GM10248 (cell line): Measurements from ENCODE around the gene SUN1.

Experiments used
- CTCF ChIA-PET: fragments of 300-600 bp; sonication (Branson Sonifier 250); formaldehyde crosslinking; extraction: SDS; loops from one replicate; lab custom pipeline; 2021; ENCODE audit warnings: antibody characterized with exemption; lab: Yijun Ruan, JAX
- POLR2A ChIA-PET: fragments of 350-650 bp; sonication (Branson Sonifier 250); formaldehyde crosslinking; extraction: SDS; loops from one replicate; lab custom pipeline; 2020; ENCODE audit warnings: antibody characterized with exemption; lab: Yijun Ruan, JAX
- DNase-seq: peaks from one replicate; pipeline ENCODE4 v3.0.0; 2012; ENCODE audit errors: extremely low spot score
- TF ChIP-seq, protein P1 (sequence below): IDR thresholded peaks from 2 replicates; pipeline ENCODE4 v1.5.1; 2012; ENCODE audit warnings: mild to moderate bottlenecking, low read depth; ENCODE audit errors: extremely low read depth, missing control alignments, control extremely low read depth

SUN1 gene, protein sequence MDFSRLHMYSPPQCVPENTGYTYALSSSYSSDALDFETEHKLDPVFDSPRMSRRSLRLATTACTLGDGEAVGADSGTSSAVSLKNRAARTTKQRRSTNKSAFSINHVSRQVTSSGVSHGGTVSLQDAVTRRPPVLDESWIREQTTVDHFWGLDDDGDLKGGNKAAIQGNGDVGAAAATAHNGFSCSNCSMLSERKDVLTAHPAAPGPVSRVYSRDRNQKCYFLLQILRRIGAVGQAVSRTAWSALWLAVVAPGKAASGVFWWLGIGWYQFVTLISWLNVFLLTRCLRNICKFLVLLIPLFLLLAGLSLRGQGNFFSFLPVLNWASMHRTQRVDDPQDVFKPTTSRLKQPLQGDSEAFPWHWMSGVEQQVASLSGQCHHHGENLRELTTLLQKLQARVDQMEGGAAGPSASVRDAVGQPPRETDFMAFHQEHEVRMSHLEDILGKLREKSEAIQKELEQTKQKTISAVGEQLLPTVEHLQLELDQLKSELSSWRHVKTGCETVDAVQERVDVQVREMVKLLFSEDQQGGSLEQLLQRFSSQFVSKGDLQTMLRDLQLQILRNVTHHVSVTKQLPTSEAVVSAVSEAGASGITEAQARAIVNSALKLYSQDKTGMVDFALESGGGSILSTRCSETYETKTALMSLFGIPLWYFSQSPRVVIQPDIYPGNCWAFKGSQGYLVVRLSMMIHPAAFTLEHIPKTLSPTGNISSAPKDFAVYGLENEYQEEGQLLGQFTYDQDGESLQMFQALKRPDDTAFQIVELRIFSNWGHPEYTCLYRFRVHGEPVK

DNA sequence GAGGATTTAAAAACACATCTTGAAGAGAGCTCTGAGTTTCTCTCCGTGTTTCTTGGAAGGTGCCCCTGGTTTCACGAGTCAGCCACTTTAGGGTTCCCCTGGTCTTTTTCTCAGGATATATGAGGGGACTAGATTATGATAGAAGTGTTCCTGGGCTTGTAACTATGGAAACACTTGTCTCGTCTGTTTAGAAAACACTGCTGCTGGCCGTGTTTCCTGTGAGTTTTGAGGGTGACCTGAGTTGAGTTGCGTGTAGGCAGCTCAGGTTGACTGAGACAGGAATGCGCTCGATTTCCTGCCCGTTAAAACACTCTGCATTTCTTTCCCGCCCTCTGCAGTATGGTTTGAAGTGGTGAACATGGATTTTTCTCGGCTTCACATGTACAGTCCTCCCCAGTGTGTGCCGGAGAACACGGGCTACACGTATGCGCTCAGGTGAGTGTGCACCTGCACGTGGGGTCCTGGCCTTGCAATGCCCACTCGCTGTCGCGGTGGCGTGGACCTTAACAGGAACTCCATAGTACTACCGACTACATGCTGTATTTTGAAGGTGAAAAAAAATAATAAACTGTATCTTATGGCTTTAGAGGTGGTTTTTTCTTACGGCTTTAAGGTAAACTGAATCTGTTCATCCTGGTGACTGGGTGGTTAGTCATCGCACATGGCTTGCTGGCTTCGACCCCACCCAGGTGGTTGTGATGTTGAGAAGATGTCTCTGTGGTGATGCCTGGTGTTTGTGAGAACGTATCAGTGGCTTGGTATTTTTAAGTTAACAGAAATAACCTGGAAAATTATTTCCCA, at the start of gene SUN1:
Gene SUN1 (plus strand): TSS at position 310 of the 801 bp plus-strand sequence. CDS start 49 bp downstream, at position 359.
- TF ChIP-seq, protein P1, sequence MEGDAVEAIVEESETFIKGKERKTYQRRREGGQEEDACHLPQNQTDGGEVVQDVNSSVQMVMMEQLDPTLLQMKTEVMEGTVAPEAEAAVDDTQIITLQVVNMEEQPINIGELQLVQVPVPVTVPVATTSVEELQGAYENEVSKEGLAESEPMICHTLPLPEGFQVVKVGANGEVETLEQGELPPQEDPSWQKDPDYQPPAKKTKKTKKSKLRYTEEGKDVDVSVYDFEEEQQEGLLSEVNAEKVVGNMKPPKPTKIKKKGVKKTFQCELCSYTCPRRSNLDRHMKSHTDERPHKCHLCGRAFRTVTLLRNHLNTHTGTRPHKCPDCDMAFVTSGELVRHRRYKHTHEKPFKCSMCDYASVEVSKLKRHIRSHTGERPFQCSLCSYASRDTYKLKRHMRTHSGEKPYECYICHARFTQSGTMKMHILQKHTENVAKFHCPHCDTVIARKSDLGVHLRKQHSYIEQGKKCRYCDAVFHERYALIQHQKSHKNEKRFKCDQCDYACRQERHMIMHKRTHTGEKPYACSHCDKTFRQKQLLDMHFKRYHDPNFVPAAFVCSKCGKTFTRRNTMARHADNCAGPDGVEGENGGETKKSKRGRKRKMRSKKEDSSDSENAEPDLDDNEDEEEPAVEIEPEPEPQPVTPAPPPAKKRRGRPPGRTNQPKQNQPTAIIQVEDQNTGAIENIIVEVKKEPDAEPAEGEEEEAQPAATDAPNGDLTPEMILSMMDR = no peak
- peak; percentile 63 for DNase-seq
- ChIA-PET POLR2A (interaction anchor here (1.1 to 1.7 kb wide), 2 partner anchors 16 to 19 kb away, joined by 6 to 8 read pairs; no protein-coding TSS in a partner anchor), CTCF (interaction anchor here (0.7 to 1.8 kb wide), 10 partner anchors 13 to 45 kb away, joined by 3 to 8 read pairs (median 4); no protein-coding TSS in a partner anchor)

DNA sequence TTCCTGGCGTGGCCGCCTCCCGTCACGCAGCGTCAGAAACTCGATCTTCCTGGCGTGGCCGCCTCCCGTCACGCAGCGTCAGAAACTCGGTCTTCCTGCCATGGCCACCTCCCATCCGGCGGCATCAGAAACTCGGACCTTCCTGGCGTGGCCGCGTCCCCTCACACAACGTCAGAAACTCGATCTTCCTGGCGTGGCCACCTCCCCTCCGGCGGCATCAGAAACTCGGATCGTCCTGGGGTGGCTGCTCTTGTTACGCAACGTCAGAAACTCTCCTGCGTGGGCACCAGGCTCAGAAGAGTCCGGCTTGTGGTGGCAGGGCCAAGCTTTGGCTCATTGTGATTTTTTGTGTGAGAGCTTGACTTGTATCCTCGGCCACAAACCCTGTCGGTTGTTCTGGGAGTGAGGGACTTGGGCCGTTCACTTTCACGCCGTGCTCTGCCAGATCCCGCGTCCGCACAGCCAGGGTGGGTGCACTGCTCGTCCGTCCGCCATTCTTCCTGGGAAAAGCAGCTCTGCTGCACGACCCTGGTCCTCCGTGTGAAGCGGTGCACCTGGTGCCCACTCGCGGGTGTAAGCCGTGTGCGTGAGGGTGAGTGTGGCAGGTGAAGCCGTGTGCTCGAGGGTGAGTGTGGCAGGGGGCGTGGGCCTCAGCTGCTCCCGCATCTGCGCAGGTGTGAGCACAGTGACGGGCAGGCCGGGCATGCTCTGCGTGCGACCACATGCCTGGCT, 49.4 kb upstream of the SUN1 start:
- DNase-seq = no peak
- CTCF ChIA-PET = interaction anchor here (1.2 to 9.8 kb wide), 2 partner anchors 90 to 461 kb away, joined by 4 to 121 read pairs; no protein-coding TSS in a partner anchor
- POLR2A ChIA-PET = no interaction called here
- TF ChIP-seq, protein P1 = no peak

DNA sequence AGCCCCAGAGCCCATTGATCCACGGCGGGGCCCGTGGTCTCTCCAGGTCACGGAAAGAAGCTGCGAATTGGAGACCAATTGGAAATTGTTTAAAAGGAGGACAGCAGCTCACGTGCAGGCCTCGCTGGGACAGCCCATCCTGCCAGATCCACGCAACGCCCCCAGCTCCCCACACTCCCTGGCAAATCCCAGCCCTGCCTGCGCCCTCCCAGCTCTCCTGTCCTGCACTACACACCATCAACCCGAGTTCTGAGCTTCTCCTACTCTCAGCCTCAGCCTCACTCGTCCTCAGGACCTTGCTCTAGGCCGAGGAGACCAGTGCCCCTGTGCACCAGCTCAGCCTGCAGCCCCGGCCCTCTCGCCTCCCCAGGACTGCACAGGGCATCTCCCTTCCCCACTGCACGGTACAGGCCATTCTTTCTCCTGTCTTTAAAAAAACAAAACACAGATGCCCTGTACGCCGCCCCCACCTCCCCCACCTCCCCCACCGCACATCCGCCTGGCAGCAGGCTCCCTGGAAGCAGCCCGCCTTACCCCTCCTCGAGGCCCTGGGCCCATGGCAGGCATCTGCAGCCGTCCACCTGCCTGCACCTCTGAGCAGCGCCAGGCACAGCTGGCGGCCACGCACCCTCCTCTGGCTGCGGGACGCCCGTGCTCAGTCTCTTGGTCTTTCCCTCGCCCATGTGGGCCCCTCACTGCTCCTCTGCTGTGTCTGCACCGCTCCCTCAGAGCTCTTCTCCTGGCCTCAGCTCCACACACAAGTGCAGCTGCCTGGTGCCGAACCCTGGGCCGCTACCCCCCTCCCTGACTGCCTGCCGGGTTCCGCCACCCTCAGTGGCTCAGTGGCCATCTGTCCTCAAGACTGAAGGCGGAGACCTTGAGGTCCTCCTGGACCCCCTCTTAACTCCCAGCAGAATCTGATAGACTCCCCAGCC, 48.5 kb upstream of the SUN1 start:
- POLR2A ChIA-PET = no interaction called here
- CTCF ChIA-PET = interaction anchor here (0.7 to 9.8 kb wide), 4 partner anchors 11 to 462 kb away, joined by 3 to 121 read pairs (median 4); no protein-coding TSS in a partner anchor
- TF ChIP-seq, protein P1 = no peak
- DNase-seq = no peak

DNA sequence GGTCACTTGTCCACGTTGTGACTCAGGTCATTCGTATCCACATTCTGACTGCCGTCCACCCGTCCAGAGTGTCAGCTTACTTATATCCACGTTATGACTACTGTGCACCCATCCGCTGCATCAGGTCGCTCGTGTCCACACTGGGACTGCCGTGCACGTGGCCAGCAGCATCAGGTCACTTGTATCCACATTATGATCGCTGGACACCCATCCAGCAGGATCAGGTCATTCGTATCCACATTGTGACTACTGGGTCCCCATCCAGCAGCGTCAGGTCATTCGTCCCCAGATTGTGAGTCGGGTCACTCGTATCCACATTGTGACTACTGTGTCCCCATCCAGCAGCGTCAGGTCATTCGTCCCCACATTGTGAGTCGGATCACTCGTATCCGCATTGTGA, 47.3 kb upstream of the SUN1 start:
- ChIA-PET CTCF (interaction anchor here (9.8 kb wide), 1 partner anchor 88 kb away, joined by 121 read pairs; no protein-coding TSS in a partner anchor), POLR2A (no interaction called here)
- TF ChIP-seq, protein P1 = no peak
- no peak for DNase-seq

GRCh38 chr7:785416-785815, 46.9 kb upstream of the SUN1 start:
- DNase-seq = no peak
- CTCF ChIA-PET = interaction anchor here (1.1 to 9.8 kb wide), 3 partner anchors 14 to 87 kb away, joined by 4 to 121 read pairs (median 6); no protein-coding TSS in a partner anchor
- POLR2A ChIA-PET = no interaction called here
- TF ChIP-seq, protein P1 = no peak
